GM19468 (cell line): Measurements from ENCODE around the gene LRRC58.
"Not testable (repeated sequence)": the region's sequence is repeated elsewhere in the genome, so short reads cannot be mapped to it uniquely, and the experiment has no call there.

Experiments used
- ATAC-seq: cut with Tn5 transposase; IDR thresholded peaks from one replicate; pipeline ENCODE4 v1.9.1; 2021; ENCODE audit warnings: mild to moderate bottlenecking, moderate library complexity, moderate number of reproducible peaks; ENCODE audit not compliant: unreplicated experiment; ENCODE audit errors: extremely low read depth

The LRRC58 gene

GRCh38 chr3:120341658-120342346 is 7.4 kb downstream of the LRRC58 start:
- ATAC-seq = no peak

GRCh38 chr3:120339362-120339761 is 9.8 kb downstream of the LRRC58 start:
- ATAC-seq = no peak

GRCh38 chr3:120338517-120338916 is 10.6 kb downstream of the LRRC58 start:
- no peak for ATAC-seq

- ATAC-seq = no peak
Measured at GRCh38 chr3:120332646-120333045, 16.5 kb downstream of the LRRC58 start.

GRCh38 chr3:120331076-120331475 is 18.1 kb downstream of the LRRC58 start:
- ATAC-seq = no peak

GRCh38 chr3:120326784-120327183 is 22.4 kb downstream of the LRRC58 start:
- ATAC-seq = no peak

GRCh38 chr3:120324190-120324589 is 25.0 kb downstream of the LRRC58 start:
- ATAC-seq = no peak

GRCh38 chr3:120323761-120324160 is 25.4 kb downstream of the LRRC58 start:
- not testable (repeated sequence) for ATAC-seq

- ATAC-seq = no peak
Measured at GRCh38 chr3:120311863-120312794, 37.0 kb downstream of the LRRC58 start.

GRCh38 chr3:120306519-120307455 is 42.4 kb downstream of the LRRC58 start:
- ATAC-seq = no peak

- no peak for ATAC-seq
Measured at GRCh38 chr3:120304616-120305015, 44.5 kb downstream of the LRRC58 start.

- ATAC-seq = no peak
Measured at GRCh38 chr3:120302361-120302760, 46.8 kb downstream of the LRRC58 start.

GRCh38 chr3:120300971-120301370 is 48.2 kb downstream of the LRRC58 start:
- no peak for ATAC-seq

GRCh38 chr3:120299403-120299802 is 49.8 kb downstream of the LRRC58 start:
- ATAC-seq = no peak

- no peak for ATAC-seq
Measured at GRCh38 chr3:120298996-120299395, 50.2 kb downstream of the LRRC58 start.

GRCh38 chr3:120291552-120291951 is 57.6 kb downstream of the LRRC58 start:
- not testable (repeated sequence) for ATAC-seq

GRCh38 chr3:120289636-120290035 is 59.5 kb downstream of the LRRC58 start:
- no peak for ATAC-seq

- no peak for ATAC-seq
Measured at GRCh38 chr3:120286465-120286864, 62.7 kb downstream of the LRRC58 start.

GRCh38 chr3:120285508-120285841 is 63.7 kb downstream of the LRRC58 start:
- ATAC-seq = no peak

- ATAC-seq = no peak
Measured at GRCh38 chr3:120284747-120285507, 64.2 kb downstream of the LRRC58 start, which contains the start of gene GPR156. Gene GPR156, minus strand, starts transcription at chr3:120285222. Its CDS starts 41,124 bp downstream, at chr3:120244098.
